Tibial nerve (tissue), 4 donors: ENCODE measurements around the gene MACF1.

ENCODE experiments used
- CTCF ChIP-seq, 5 experiments: fragments of 200-600 bp in 3 of 5; fragments of 450-650 bp in 2 of 5; sonication (generic) in 3 of 5; IDR thresholded peaks; one replicate each; pipeline ENCODE4 v1.5.1; 2016 to 2019; ENCODE audit warnings: antibody characterized with exemption in 5 of 5, mild to moderate bottlenecking in 3 of 5, moderate library complexity in 2 of 5
- EP300 ChIP-seq, 2 donors: sonication (generic); formaldehyde crosslinking; IDR thresholded peaks; one replicate each; pipeline ENCODE4 v1.6.1; 2017; ENCODE audit warnings: antibody characterized with exemption in 2 of 2, mild to moderate bottlenecking in 1 of 2
- POLR2A ChIP-seq, 2 donors: fragments of 450-650 bp; IDR thresholded peaks; one replicate each; pipeline ENCODE4 v1.6.1; 2017; ENCODE audit warnings: antibody characterized with exemption in 2 of 2, mild to moderate bottlenecking in 2 of 2, moderate library complexity in 2 of 2

DNA sequence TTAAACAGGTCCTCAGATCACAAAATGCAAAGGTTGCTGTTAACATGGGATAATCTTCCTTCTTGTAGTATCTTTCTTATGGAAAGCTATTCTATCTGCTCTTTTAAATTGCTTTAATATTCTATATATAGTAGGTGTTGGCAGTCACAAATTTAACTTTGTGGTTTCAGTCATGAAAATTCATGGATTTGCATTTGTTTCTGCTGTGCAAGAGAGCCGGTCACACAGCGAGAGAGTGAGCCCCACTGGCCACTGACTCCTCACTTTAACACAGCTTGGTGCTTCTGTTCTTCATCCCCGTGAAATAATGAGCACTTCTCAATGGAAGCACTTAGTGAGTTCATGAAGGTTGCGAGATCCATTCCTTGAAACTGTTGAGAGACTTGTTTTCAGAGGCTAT is 268.8 kb downstream of the MACF1 start:
- no peak for TF ChIP-seq CTCF (IDR thresholded peaks at IDR 0.05)
- no peak for TF ChIP-seq POLR2A (IDR thresholded peaks at IDR 0.05)
- no peak for TF ChIP-seq EP300 (IDR thresholded peaks at IDR 0.05)
